Measurements from ENCODE around the gene NTM. TPM values are rescaled to one million over a fixed set of nuclear protein-coding genes. Genes with fewer than 3 reads are reported as not detected.

The NTM gene
- polyA plus RNA-seq, 1 experiment = 33.6 TPM

- POLR2A ChIA-PET = no interaction called here
- no peak for DNase-seq (ENCODE audit: low read depth)
Measured at GRCh38 chr11:131954146-131954545, 583.7 kb downstream of the NTM start.

DNA sequence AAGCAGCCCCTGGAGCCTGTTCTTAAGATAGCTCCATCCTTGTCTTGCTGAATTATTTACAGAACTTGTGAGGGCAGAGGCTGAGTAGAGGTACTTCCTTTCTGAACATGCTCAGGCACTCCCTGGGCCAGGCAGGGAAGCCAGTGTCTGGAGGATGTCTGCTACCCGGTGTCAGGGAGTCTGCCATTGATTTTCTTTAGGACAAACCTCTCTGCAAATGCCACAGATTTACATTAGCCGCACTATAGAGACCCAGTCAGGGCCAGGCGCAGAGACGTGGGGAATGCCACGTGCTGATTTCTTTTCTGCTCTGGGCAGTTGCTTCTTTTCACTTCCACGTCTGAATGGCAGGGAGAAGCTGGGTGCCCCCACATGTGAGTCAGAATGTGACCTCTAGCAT, 585.5 kb downstream of the NTM start:
- DNase-seq (ENCODE audit: low read depth) = no peak
- TF ChIP-seq CTCF (IDR thresholded peaks at IDR 0.05; ENCODE audit: insufficient read depth, low read depth, low read length) = no peak
- Histone ChIP-seq H3K36me3 (ENCODE audit: control insufficient read depth, insufficient read depth, low read length) (no peaks in the 10 kb centered on the region), H3K27me3 (ENCODE audit: control insufficient read depth, insufficient read depth, low read length) (no peaks in the 10 kb centered on the region), H3K4me3 (ENCODE audit: low read depth, low read length) (no peak overlapping the region)
- ChIA-PET CTCF (interaction anchor here (2.0 kb wide), 1 partner anchor 13 kb away, joined by 6 read pairs; no protein-coding TSS in a partner anchor), POLR2A (no interaction called here)

More at GRCh38 chr11:131954146-131954545, 583.7 kb downstream of the NTM start:
- Histone ChIP-seq H3K36me3 (ENCODE audit: control insufficient read depth, insufficient read depth, low read length) (no peaks in the 10 kb centered on the region), H3K27me3 (ENCODE audit: control insufficient read depth, insufficient read depth, low read length) (no peaks in the 10 kb centered on the region), H3K4me3 (ENCODE audit: low read depth, low read length) (no peak overlapping the region)
- no peak for TF ChIP-seq CTCF (IDR thresholded peaks at IDR 0.05; ENCODE audit: insufficient read depth, low read depth, low read length)
- CTCF ChIA-PET = no interaction called here

- H3K27me3 ChIP-seq (ENCODE audit: control insufficient read depth, insufficient read depth, low read length) = no peaks in the 10 kb centered on the region; the same call in 1 of the 2 replicates
- H3K4me3 ChIP-seq (ENCODE audit: low read depth, low read length) = no peak overlapping the region
- no peak for DNase-seq (ENCODE audit: low read depth)
- POLR2A ChIA-PET = no interaction called here
- no peak for TF ChIP-seq CTCF (IDR thresholded peaks at IDR 0.05; ENCODE audit: insufficient read depth, low read depth, low read length)
- CTCF ChIA-PET = interaction anchor here (0.8 to 2.0 kb wide), 2 partner anchors 8 to 14 kb away, joined by 3 to 6 read pairs; no protein-coding TSS in a partner anchor
- no peaks in the 10 kb centered on the region for H3K36me3 ChIP-seq (ENCODE audit: control insufficient read depth, insufficient read depth, low read length)
Measured at GRCh38 chr11:131957201-131957600, 586.8 kb downstream of the NTM start.

GRCh38 chr11:131957875-131958274, 587.5 kb downstream of the NTM start:
- ChIA-PET CTCF (no interaction called here), POLR2A (no interaction called here)
- no peak for TF ChIP-seq CTCF (IDR thresholded peaks at IDR 0.05; ENCODE audit: insufficient read depth, low read depth, low read length)
- H3K27me3 ChIP-seq (ENCODE audit: control insufficient read depth, insufficient read depth, low read length) = no peaks in the 10 kb centered on the region; the same call in 1 of the 2 replicates
- DNase-seq (ENCODE audit: low read depth) = peak; percentile 7
- H3K4me3 ChIP-seq (ENCODE audit: low read depth, low read length) = no peak overlapping the region
- H3K36me3 ChIP-seq (ENCODE audit: control insufficient read depth, insufficient read depth, low read length) = no peaks in the 10 kb centered on the region

DNA sequence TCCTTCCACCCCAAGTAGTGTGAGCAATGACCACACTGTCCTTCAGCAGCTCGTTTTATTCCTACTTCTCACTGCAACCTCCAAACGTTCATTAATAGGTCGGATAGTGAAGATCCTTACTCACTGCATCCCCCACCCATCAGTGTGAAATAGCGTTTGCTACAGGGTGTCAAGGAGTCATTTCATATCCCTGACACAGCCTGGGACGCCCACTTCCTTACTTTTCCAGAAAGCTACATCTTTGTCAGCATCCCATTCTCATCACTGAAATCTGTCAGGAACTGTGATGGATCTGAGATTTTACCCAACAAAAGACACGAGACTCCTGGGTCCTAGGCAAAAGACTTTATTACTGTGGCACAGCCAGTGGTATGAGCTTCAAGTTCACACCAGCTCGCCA, 592.4 kb downstream of the NTM start:
- POLR2A ChIA-PET = no interaction called here
- TF ChIP-seq CTCF (IDR thresholded peaks at IDR 0.05; ENCODE audit: insufficient read depth, low read depth, low read length) = no peak
- no peak for DNase-seq (ENCODE audit: low read depth)
- CTCF ChIA-PET = no interaction called here
- H3K4me3 ChIP-seq (ENCODE audit: low read depth, low read length) = no peak overlapping the region
- no peaks in the 10 kb centered on the region; the same call in 1 of the 2 replicates for H3K27me3 ChIP-seq (ENCODE audit: control insufficient read depth, insufficient read depth, low read length)
- no peaks in the 10 kb centered on the region for H3K36me3 ChIP-seq (ENCODE audit: control insufficient read depth, insufficient read depth, low read length)

Data from BJ (cell line).